T-cell (primary cell): ENCODE data around the gene TENM3. TPM values are rescaled to one million over a fixed set of nuclear protein-coding genes. Genes with fewer than 3 reads are reported as not detected.

Source experiments
- ATAC-seq, 4 experiments: fragments of 200-7000 bp in 3 of 4; fragments of 150-1000 bp in 1 of 4; cut with Tn5 transposase; replicated peaks in 1 of 4; 1 replicate in 3 of 4; 2 replicates in 1 of 4; pipeline ENCODE4 v1.10.0; 2021; ENCODE audit warnings: moderate library complexity in 3 of 4, mild to moderate bottlenecking in 2 of 4, moderate number of reproducible peaks in 1 of 4
- CTCF ChIA-PET, 2 donors: fragments of 300-600 bp; sonication (Branson Sonifier 250); formaldehyde crosslinking; loops; one replicate each; lab custom pipeline; 2022; ENCODE audit warnings: antibody characterized with exemption in 2 of 2; lab: Charles Lee
- POLR2A ChIA-PET, 2 donors: fragments of 300-600 bp; sonication (Branson Sonifier 250); formaldehyde crosslinking; loops; one replicate each; lab custom pipeline; 2022; ENCODE audit warnings: antibody characterized with exemption in 2 of 2; lab: Charles Lee
- DNase-seq, 35 experiments: peaks; one replicate each; pipeline versions ENCODE4 v3.0.0 to v3.0.0-alpha.2; 2013 to 2023
- H3K27ac ChIP-seq: one replicate; pipeline ENCODE4 v1.5.1; 2013; ENCODE audit warnings: low read length
- H3K27me3 ChIP-seq, 2 experiments: replicated peaks in 1 of 2; 1 replicate in 1 of 2; 2 replicates in 1 of 2; pipeline versions ENCODE4 v1.6.1 to v1.7.0; 2013; ENCODE audit warnings: low read length in 1 of 2, mixed read lengths in 1 of 2; ENCODE audit not compliant: control insufficient read depth in 2 of 2, insufficient read depth in 2 of 2; ENCODE audit errors: extremely low read depth in 1 of 2
- H3K36me3 ChIP-seq, 2 donors: 1 replicate in 1 of 2; 2 replicates in 1 of 2; pipeline versions ENCODE4 v1.6.1 to v1.7.0; 2013; ENCODE audit warnings: low read length in 1 of 2; ENCODE audit not compliant: control insufficient read depth in 2 of 2, insufficient read depth in 1 of 2; ENCODE audit errors: extremely low read depth in 1 of 2
- H3K4me1 ChIP-seq, 2 experiments: 1 replicate in 1 of 2; 2 replicates in 1 of 2; pipeline versions ENCODE4 v1.6.1 to v1.7.0; 2013; ENCODE audit warnings: low read length in 2 of 2, mixed read lengths in 1 of 2; ENCODE audit not compliant: insufficient read depth in 2 of 2, control insufficient read depth in 1 of 2; ENCODE audit errors: extremely low read depth in 1 of 2
- H3K4me3 ChIP-seq, 2 donors: 1 replicate in 1 of 2; 2 replicates in 1 of 2; pipeline versions ENCODE4 v1.5.1 to v1.7.0; 2013; ENCODE audit warnings: mild to moderate bottlenecking in 2 of 2, low read length in 1 of 2, moderate library complexity in 1 of 2; ENCODE audit not compliant: control insufficient read depth in 1 of 2; ENCODE audit errors: extremely low read depth in 1 of 2
- H3K9me3 ChIP-seq: 2 replicates; pipeline ENCODE4 v1.7.0; 2013
- H3K27ac Mint-ChIP-seq, 2 donors: one replicate each; pipeline ENCODE4 v1.8.0; 2020 to 2021; ENCODE audit warnings: mild to moderate bottlenecking in 2 of 2, mixed read lengths in 2 of 2
- H3K27me3 Mint-ChIP-seq, 2 donors: one replicate each; pipeline ENCODE4 v1.8.0; 2021 to 2022; ENCODE audit warnings: mixed read lengths in 2 of 2
- H3K36me3 Mint-ChIP-seq: one replicate; pipeline ENCODE4 v1.8.0; 2021; ENCODE audit warnings: mixed read lengths
- H3K4me1 Mint-ChIP-seq, 3 donors: one replicate each; pipeline ENCODE4 v1.8.0; 2020 to 2022; ENCODE audit warnings: mixed read lengths in 3 of 3, mild to moderate bottlenecking in 1 of 3
- H3K4me3 Mint-ChIP-seq, 3 donors: one replicate each; pipeline ENCODE4 v1.8.0; 2020 to 2022; ENCODE audit warnings: mild to moderate bottlenecking in 3 of 3, mixed read lengths in 3 of 3, moderate library complexity in 3 of 3
- H3K9me3 Mint-ChIP-seq, 3 donors: one replicate each; pipeline ENCODE4 v1.8.0; 2020 to 2022; ENCODE audit warnings: mixed read lengths in 3 of 3
- WGBS: methylation state at CpG from one replicate; pipeline ENCODE4 v1.1.5; 2013; ENCODE audit warnings: missing lambda C conversion rate; ENCODE audit not compliant: insufficient coverage; 5-methylcytosine and 5-hydroxymethylcytosine counted together
- total RNA-seq, 35 experiments: library from RNA in 6 of 35; stranded (reverse) in 6 of 35; fragments of 120-200 nt in 1 of 35; gene quantifications; one replicate each; pipeline versions ENCODE4 v1.2.1 to v1.2.4 and lab custom pipeline; 2013 to 2026

The TENM3 gene
- total RNA-seq, 5 donors from 2014 or later (not counting 1 experiment from before 2014, with no cell fraction given) = 0.03 to 0.44 (median 0.16) TPM; not detected in 2

DNA sequence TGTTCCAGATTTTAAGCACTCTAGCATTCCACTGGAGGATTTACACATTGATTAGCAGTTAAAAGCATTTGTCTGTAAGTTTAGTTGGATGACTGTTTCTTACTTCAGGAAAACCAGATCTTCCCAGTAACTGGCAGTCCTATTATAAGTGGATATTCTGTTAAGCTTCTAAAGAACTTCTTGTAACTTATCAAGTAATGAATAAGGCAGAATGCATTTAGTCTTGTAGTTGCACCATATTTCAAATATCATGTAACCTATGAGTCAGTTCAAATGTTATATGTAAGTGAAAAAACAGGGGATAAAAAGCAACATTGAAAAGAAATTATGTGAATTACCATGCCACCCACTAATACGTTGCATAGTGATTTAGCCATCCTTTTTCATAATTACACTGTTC, 30.2 kb upstream of the TENM3 start:
- H3K36me3 Mint-ChIP-seq = no peaks in the 10 kb centered on the region
- Histone ChIP-seq H3K4me1 (no peaks in the 10 kb centered on the region), H3K27ac (no peak overlapping the region), H3K9me3 (no peaks in the 10 kb centered on the region), H3K36me3 (no peaks in the 10 kb centered on the region), H3K4me3 (no peak overlapping the region), H3K27me3 (peaks cover 0 to 3% of the 10 kb centered on the region in 2 experiments)
- ATAC-seq (no peak), DNase-seq (no peak)
- WGBS = no CpG with 5 or more reads among the region's 1 CpG
- H3K27me3 Mint-ChIP-seq = peaks cover 0 to 4% of the 10 kb centered on the region in 2 donors
- H3K4me1 Mint-ChIP-seq = no peaks in the 10 kb centered on the region
- H3K27ac Mint-ChIP-seq = no peak overlapping the region
- peaks cover 0 to 2% (median 0%) of the 10 kb centered on the region in 3 donors for H3K9me3 Mint-ChIP-seq
- ChIA-PET CTCF (no interaction called here), POLR2A (no interaction called here)
- H3K4me3 Mint-ChIP-seq = no peak overlapping the region

DNA sequence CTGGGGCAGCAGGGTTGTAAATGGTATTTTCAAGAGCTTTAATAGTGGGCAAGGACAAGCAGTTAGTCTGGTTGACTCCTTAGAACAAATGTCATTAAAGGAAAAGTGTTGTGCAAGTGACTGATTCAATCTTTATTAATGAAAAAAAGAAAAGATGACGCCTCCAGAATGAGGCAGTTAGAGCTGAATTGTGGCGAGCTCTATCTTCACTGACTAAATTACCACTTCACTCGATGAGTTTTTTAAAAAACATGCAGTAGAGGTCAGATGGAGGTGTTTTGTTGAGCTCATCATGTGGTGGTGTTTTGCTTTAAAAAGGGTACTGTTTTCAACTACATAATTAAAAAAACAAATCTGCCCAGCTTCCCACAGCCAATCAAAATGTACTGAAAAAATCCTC, 28.1 kb upstream of the TENM3 start:
- Histone ChIP-seq H3K4me1 (no peaks in the 10 kb centered on the region), H3K27me3 (peaks cover 0 to 3% of the 10 kb centered on the region in 2 experiments), H3K4me3 (no peak overlapping the region), H3K27ac (no peak overlapping the region), H3K36me3 (no peaks in the 10 kb centered on the region), H3K9me3 (no peaks in the 10 kb centered on the region)
- Mint-ChIP-seq H3K4me1 (no peaks in the 10 kb centered on the region), H3K27ac (no peak overlapping the region), H3K4me3 (no peak overlapping the region), H3K36me3 (no peaks in the 10 kb centered on the region), H3K9me3 (peaks cover 0 to 2% (median 0%) of the 10 kb centered on the region in 3 donors), H3K27me3 (no peaks in the 10 kb centered on the region)
- WGBS = no CpG with 5 or more reads among the region's 3 CpGs
- POLR2A ChIA-PET = no interaction called here
- CTCF ChIA-PET = no interaction called here
- ATAC-seq (no peak), DNase-seq (no peak)

DNA sequence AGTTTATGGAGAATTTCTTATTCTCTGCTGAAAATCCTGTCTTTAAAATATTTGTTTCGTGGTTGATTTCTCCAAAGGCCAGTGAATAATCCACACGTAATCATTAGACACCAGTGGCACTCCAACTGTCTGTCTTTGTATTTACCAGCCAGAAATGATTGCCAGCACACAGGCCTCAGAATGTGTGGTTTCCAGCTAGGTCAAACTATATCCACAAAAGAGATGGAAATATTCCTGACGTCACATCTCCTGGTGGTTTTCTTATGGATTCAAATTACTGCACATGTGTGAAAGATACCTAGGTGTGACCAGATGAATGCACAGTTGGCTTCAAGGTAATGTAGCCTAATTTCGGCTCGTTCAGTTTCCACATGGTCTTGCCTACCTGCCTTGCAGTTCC, 27.2 kb upstream of the TENM3 start:
- Histone ChIP-seq H3K4me1 (no peaks in the 10 kb centered on the region), H3K27me3 (no peaks in the 10 kb centered on the region), H3K4me3 (no peak overlapping the region), H3K9me3 (no peaks in the 10 kb centered on the region), H3K36me3 (no peaks in the 10 kb centered on the region), H3K27ac (no peak overlapping the region)
- WGBS = 96% methylated on average over 4 of the region's 5 CpGs
- H3K27ac Mint-ChIP-seq = no peak overlapping the region
- no peaks in the 10 kb centered on the region for H3K27me3 Mint-ChIP-seq
- DNase-seq (no peak), ATAC-seq (no peak)
- H3K36me3 Mint-ChIP-seq = no peaks in the 10 kb centered on the region
- H3K4me3 Mint-ChIP-seq = no peak overlapping the region
- ChIA-PET CTCF (no interaction called here), POLR2A (no interaction called here)
- H3K4me1 Mint-ChIP-seq = no peaks in the 10 kb centered on the region
- H3K9me3 Mint-ChIP-seq = peaks cover 0 to 2% (median 0%) of the 10 kb centered on the region in 3 donors

DNA sequence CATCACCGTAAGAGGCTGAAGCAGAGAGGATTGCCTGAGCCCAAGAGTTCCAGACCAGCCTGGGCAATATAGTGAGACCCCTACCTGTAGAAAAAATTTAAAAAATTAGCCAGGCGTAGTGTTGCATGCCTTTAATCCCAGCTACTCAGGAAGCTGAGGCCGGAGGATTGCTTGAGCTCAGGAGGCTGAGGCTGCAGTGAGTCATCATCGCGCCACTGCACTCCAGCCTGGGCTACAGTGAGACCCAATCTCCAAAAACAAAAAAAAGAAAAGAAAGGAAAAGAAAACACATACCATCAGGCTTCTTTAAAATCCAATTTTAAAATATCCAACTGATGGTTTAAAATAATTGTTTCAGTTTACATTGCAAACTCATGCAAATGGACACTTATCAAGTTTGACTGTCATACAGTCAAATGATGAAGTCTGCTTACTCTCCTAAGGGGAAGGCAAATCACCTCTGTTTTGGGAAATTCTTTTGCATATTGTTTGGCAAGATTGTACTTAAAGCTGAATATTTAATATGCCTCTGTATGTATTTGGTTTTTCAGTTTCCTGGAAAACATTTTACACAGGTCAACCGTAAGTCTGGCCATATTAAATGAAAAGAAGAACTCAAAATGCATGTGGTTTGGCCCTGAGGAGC, 23.7 kb upstream of the TENM3 start:
- Histone ChIP-seq H3K4me3 (no peak overlapping the region), H3K36me3 (no peaks in the 10 kb centered on the region), H3K27ac (no peak overlapping the region), H3K27me3 (no peaks in the 10 kb centered on the region), H3K4me1 (no peaks in the 10 kb centered on the region), H3K9me3 (no peaks in the 10 kb centered on the region)
- DNase-seq (no peak), ATAC-seq (no peak)
- ChIA-PET CTCF (no interaction called here), POLR2A (no interaction called here)
- Mint-ChIP-seq H3K27me3 (no peaks in the 10 kb centered on the region), H3K27ac (no peak overlapping the region), H3K4me3 (no peak overlapping the region), H3K9me3 (peaks cover 0 to 2% (median 0%) of the 10 kb centered on the region in 3 donors), H3K4me1 (no peaks in the 10 kb centered on the region), H3K36me3 (no peaks in the 10 kb centered on the region)
- 63% methylated on average over 4 of the region's 6 CpGs for WGBS

DNA sequence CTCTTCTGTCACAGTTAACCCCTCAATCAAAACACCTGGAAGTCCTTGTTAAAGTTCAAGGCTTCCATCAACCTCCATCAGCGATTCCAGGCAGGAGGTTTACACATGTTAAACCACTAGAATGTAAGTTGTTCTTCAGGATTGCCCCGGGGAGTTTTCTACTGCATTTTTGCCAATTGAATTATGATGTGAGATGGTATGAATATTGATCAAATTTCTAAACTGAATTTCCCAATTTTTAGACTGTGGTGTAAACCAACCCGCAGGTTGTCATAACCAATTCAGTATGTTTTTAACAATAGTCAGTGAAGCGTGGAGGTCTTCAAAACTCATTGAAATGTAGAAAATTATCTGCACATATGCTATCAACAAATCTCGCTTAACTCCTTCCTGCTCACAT, 21.2 kb upstream of the TENM3 start:
- ATAC-seq (no peak), DNase-seq (no peak)
- Histone ChIP-seq H3K27me3 (no peaks in the 10 kb centered on the region), H3K36me3 (no peaks in the 10 kb centered on the region), H3K9me3 (no peaks in the 10 kb centered on the region), H3K4me3 (no peak overlapping the region), H3K27ac (no peak overlapping the region), H3K4me1 (no peaks in the 10 kb centered on the region)
- no CpG with 5 or more reads among the region's 5 CpGs for WGBS
- H3K27ac Mint-ChIP-seq = no peak overlapping the region
- ChIA-PET CTCF (no interaction called here), POLR2A (no interaction called here)
- H3K36me3 Mint-ChIP-seq = no peaks in the 10 kb centered on the region
- H3K4me3 Mint-ChIP-seq = no peak overlapping the region
- H3K4me1 Mint-ChIP-seq = no peaks in the 10 kb centered on the region
- no peaks in the 10 kb centered on the region for H3K27me3 Mint-ChIP-seq
- H3K9me3 Mint-ChIP-seq = peaks cover 0 to 2% (median 0%) of the 10 kb centered on the region in 3 donors

DNA sequence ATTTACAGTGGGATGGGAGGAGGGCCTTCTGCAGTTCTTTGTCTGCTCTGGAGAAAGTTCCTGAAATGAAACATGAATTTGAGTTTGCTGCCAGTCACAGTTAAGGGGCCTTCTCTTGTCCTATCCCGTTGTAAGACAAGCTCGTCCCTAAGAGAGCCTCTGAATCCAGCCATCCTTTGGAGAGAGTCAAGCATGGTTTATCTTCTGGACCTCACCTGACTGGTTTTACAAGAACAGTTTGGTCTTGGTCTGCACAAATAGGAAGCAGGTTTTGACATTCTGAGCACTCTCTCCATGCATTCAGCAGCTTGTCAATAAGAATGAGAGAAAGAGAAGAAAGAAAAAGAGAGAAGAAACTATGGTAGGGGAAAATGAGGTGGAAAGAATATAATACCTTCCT, 20.4 kb upstream of the TENM3 start:
- Mint-ChIP-seq H3K9me3 (no peaks in the 10 kb centered on the region), H3K27me3 (no peaks in the 10 kb centered on the region), H3K36me3 (no peaks in the 10 kb centered on the region), H3K4me3 (no peak overlapping the region), H3K27ac (no peak overlapping the region), H3K4me1 (no peaks in the 10 kb centered on the region)
- no peaks in the 10 kb centered on the region for H3K27me3 ChIP-seq
- no peak overlapping the region for H3K27ac ChIP-seq
- WGBS = 90% methylated on average over 2 of the region's 2 CpGs
- DNase-seq (no peak), ATAC-seq (no peak)
- H3K4me1 ChIP-seq = no peaks in the 10 kb centered on the region
- ChIA-PET CTCF (no interaction called here), POLR2A (no interaction called here)
- no peaks in the 10 kb centered on the region for H3K36me3 ChIP-seq
- no peak overlapping the region for H3K4me3 ChIP-seq
- H3K9me3 ChIP-seq = no peaks in the 10 kb centered on the region

DNA sequence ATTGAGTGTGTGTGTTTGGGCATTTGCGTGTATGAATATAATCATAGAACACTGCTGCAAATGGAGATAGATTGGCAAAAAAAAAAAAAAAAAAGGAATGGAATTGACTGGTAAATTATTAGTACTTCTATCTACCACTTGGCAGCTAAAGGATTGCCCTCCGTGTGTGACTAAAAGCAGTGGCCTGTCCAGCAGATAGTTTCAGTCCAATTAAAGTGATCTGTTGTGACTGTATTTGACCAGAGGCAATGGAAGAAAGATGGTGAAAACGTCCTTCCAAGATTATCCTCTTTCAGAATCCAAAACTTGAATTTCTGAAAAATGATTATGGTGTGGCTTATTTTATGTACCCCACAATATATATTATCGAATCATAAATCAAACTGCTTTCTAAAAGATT, 19.5 kb upstream of the TENM3 start:
- CTCF ChIA-PET = no interaction called here
- no peaks in the 10 kb centered on the region for H3K36me3 ChIP-seq
- POLR2A ChIA-PET = no interaction called here
- no peaks in the 10 kb centered on the region for H3K4me1 ChIP-seq
- H3K9me3 Mint-ChIP-seq = no peaks in the 10 kb centered on the region
- no CpG with 5 or more reads among the region's 4 CpGs for WGBS
- DNase-seq (no peak), ATAC-seq (no peak)
- H3K27ac Mint-ChIP-seq = no peak overlapping the region
- H3K4me1 Mint-ChIP-seq = no peaks in the 10 kb centered on the region
- H3K36me3 Mint-ChIP-seq = no peaks in the 10 kb centered on the region
- no peak overlapping the region for H3K27ac ChIP-seq
- H3K9me3 ChIP-seq = no peaks in the 10 kb centered on the region
- no peak overlapping the region for H3K4me3 ChIP-seq
- no peaks in the 10 kb centered on the region for H3K27me3 Mint-ChIP-seq
- H3K4me3 Mint-ChIP-seq = no peak overlapping the region
- H3K27me3 ChIP-seq = no peaks in the 10 kb centered on the region
